CD14-positive monocyte (primary cell): ENCODE data around the gene EEF1AKMT3. TPM values are rescaled to one million over a fixed set of nuclear protein-coding genes. Genes with fewer than 3 reads are reported as not detected.
A peak's percentile ranks its signal among the peaks of the same experiment; 100 is the strongest.

Experiments used
- DNase-seq, 3 donors: peaks; one replicate each; pipeline ENCODE4 v3.0.0-alpha.2; 2011 to 2022
- H2AFZ ChIP-seq: 2 replicates; pipeline ENCODE4 v1.6.0; 2012; ENCODE audit warnings: mild to moderate bottlenecking, low read depth, low read length, inconsistent platforms; ENCODE audit not compliant: insufficient read depth, poor library complexity, severe bottlenecking
- H3K27ac ChIP-seq, 2 donors: 1 replicate in 1 of 2; 2 replicates in 1 of 2; pipeline ENCODE4 v1.5.1; 2012 to 2013; ENCODE audit warnings: low read length in 2 of 2, control low read depth in 1 of 2, inconsistent platforms in 1 of 2, low read depth in 1 of 2, mild to moderate bottlenecking in 1 of 2
- H3K27me3 ChIP-seq, 2 donors: one replicate each; pipeline versions ENCODE4 v1.6.0 to v1.6.1; 2011 to 2013; ENCODE audit warnings: low read length in 2 of 2; ENCODE audit not compliant: control insufficient read depth in 2 of 2, insufficient read depth in 2 of 2
- H3K36me3 ChIP-seq, 2 donors: replicated peaks in 1 of 2; 1 replicate in 1 of 2; 2 replicates in 1 of 2; pipeline versions ENCODE4 v1.5.1 to v1.6.1; 2012 to 2013; ENCODE audit warnings: low read length in 2 of 2, control low read depth in 1 of 2, inconsistent platforms in 1 of 2, mild to moderate bottlenecking in 1 of 2; ENCODE audit not compliant: insufficient read depth in 2 of 2, control insufficient read depth in 1 of 2
- H3K4me1 ChIP-seq, 2 donors: 1 replicate in 1 of 2; 2 replicates in 1 of 2; pipeline versions ENCODE4 v1.5.1 to v1.6.1; 2012 to 2013; ENCODE audit warnings: low read length in 2 of 2, control low read depth in 1 of 2, inconsistent platforms in 1 of 2, mild to moderate bottlenecking in 1 of 2, moderate library complexity in 1 of 2; ENCODE audit not compliant: insufficient read depth in 2 of 2, control insufficient read depth in 1 of 2
- H3K4me2 ChIP-seq: replicated peaks from 2 replicates; pipeline ENCODE3; 2012; ENCODE audit warnings: low read length, moderate library complexity, mild to moderate bottlenecking; ENCODE audit not compliant: poor library complexity, severe bottlenecking; ENCODE audit errors: extremely low read depth
- H3K4me3 ChIP-seq, 3 experiments: fragments of 200-600 bp in 1 of 3; sonication (generic) in 1 of 3; replicated peaks in 1 of 3; 1 replicate in 2 of 3; 2 replicates in 1 of 3; pipeline ENCODE4 v1.5.1; 2011 to 2013; ENCODE audit warnings: low read length in 3 of 3, mild to moderate bottlenecking in 3 of 3, control low read depth in 2 of 3, low read depth in 2 of 3, inconsistent platforms in 1 of 3, moderate library complexity in 1 of 3
- H3K79me2 ChIP-seq: 2 replicates; pipeline ENCODE4 v1.6.0; 2012; ENCODE audit warnings: mild to moderate bottlenecking, control low read depth, inconsistent platforms, low read length, moderate library complexity; ENCODE audit not compliant: insufficient read depth
- H3K9ac ChIP-seq: 2 replicates; pipeline ENCODE4 v1.6.0; 2017; ENCODE audit warnings: low read length, mild to moderate bottlenecking; ENCODE audit not compliant: insufficient read depth, poor library complexity, severe bottlenecking
- H3K9me3 ChIP-seq, 2 donors: replicated peaks in 1 of 2; 1 replicate in 1 of 2; 2 replicates in 1 of 2; pipeline versions ENCODE4 v1.5.1 to v1.6.1; 2012 to 2013; ENCODE audit warnings: low read length in 2 of 2, control low read depth in 1 of 2; ENCODE audit not compliant: control insufficient read depth in 1 of 2, insufficient read depth in 1 of 2
- H4K20me1 ChIP-seq: 2 replicates; pipeline ENCODE4 v1.6.0; 2012; ENCODE audit warnings: mild to moderate bottlenecking, low read length, control low read depth, moderate library complexity; ENCODE audit not compliant: insufficient read depth
- H3K27ac Mint-ChIP-seq, 7 donors: one replicate each; pipeline ENCODE4 v1.8.0; 2020; ENCODE audit warnings: mild to moderate bottlenecking in 7 of 7, mixed read lengths in 7 of 7, moderate library complexity in 6 of 7, inconsistent platforms in 2 of 7
- H3K27me3 Mint-ChIP-seq, 3 donors: one replicate each; pipeline ENCODE4 v1.8.0; 2021 to 2022; ENCODE audit warnings: low read depth in 3 of 3, mild to moderate bottlenecking in 3 of 3, mixed read lengths in 3 of 3, moderate library complexity in 3 of 3, inconsistent platforms in 1 of 3
- H3K36me3 Mint-ChIP-seq, 2 donors: one replicate each; pipeline ENCODE4 v1.8.0; 2020; ENCODE audit warnings: mixed read lengths in 2 of 2, inconsistent platforms in 1 of 2, mild to moderate bottlenecking in 1 of 2
- H3K4me1 Mint-ChIP-seq: one replicate; pipeline ENCODE4 v1.8.0; 2020; ENCODE audit warnings: mild to moderate bottlenecking, mixed read lengths
- H3K4me3 Mint-ChIP-seq, 2 donors: one replicate each; pipeline ENCODE4 v1.8.0; 2020; ENCODE audit warnings: mild to moderate bottlenecking in 2 of 2, mixed read lengths in 2 of 2, moderate library complexity in 1 of 2
- H3K9me3 Mint-ChIP-seq, 7 donors: one replicate each; pipeline ENCODE4 v1.8.0; 2020 to 2022; ENCODE audit warnings: mixed read lengths in 7 of 7, mild to moderate bottlenecking in 6 of 7, moderate library complexity in 6 of 7, inconsistent platforms in 2 of 7
- CTCF ChIP-seq: fragments of 200-600 bp; IDR thresholded peaks from one replicate; pipeline ENCODE4 v1.8.0; 2022; ENCODE audit warnings: antibody characterized with exemption, mild to moderate bottlenecking
- WGBS: methylation state at CpG from one replicate; pipeline ENCODE4 v1.1.5; 2013; ENCODE audit warnings: missing lambda C conversion rate; ENCODE audit not compliant: insufficient coverage; 5-methylcytosine and 5-hydroxymethylcytosine counted together
- intact Hi-C, 2 donors: fragments of 100-400 bp; cut with micrococcal nuclease; formaldehyde crosslinking; loops; one replicate each; pipeline versions ENCODE4 v1.15.0 to v1.15.1; 2023
- polyA plus RNA-seq, 3 donors: library from polyadenylated mRNA; depleted of rRNA in 1 of 3; unstranded in 2 of 3; stranded (reverse) in 1 of 3; fragments of 300-500 nt in 2 of 3; fragments of >200 nt in 1 of 3; fragmentation: Illumina TruSeq in 2 of 3; gene quantifications; 1 replicate in 2 of 3; 2 replicates in 1 of 3; pipeline ENCODE4 v1.2.3, GENCODE V29; 2012 to 2021

Gene EEF1AKMT3
- polyA plus RNA-seq, 3 donors: 3.4 to 4.2 (median 3.4) TPM

DNA sequence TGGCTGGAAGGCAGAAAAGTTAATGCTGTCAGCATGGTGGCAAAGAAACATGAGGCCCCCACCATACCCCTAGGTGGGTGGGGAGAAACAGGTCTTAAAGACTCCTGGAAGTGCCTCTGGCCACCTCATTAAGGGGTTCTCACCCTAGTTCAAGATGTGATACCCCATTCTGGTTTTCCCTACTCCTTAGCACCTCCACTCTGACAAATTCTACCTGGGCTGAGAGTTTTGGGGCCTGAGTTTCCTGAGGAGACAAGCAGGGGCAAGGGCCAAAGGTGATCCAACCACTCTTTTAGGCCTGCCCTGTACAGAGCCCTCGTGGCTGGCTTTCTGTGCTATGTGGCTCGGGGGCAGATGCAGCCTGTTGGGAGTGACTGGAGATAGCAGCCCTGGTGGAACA is 54.0 kb downstream of the EEF1AKMT3 start:
- Mint-ChIP-seq H3K36me3 (peaks cover 81 to 86% of the 10 kb centered on the region in 2 donors), H3K27ac (peak overlapping the region in 3 of 7 donors; percentile 10 to 18 (median 17)), H3K4me3 (no peak overlapping the region), H3K27me3 (peaks cover 0 to 3% (median 1%) of the 10 kb centered on the region in 3 donors), H3K4me1 (peaks cover 19% of the 10 kb centered on the region), H3K9me3 (no peaks in the 10 kb centered on the region)
- H3K27ac ChIP-seq: peak overlapping the region in 1 of 2 donors; percentile 45
- WGBS: 100% methylated on average over 2 of the region's 2 CpGs
- no peak for DNase-seq
- H3K4me2 ChIP-seq: no peak overlapping the region
- H3K9me3 ChIP-seq: no peaks in the 10 kb centered on the region
- peaks cover 100% of the 10 kb centered on the region for H4K20me1 ChIP-seq
- no peak overlapping the region for H3K9ac ChIP-seq
- H3K4me3 ChIP-seq: no peak overlapping the region
- intact Hi-C loops: no loop called here
- H2AFZ ChIP-seq: no peak overlapping the region
- H3K4me1 ChIP-seq: peaks cover 16 to 19% of the 10 kb centered on the region in 2 donors
- peaks cover 47% of the 10 kb centered on the region for H3K79me2 ChIP-seq
- H3K36me3 ChIP-seq: peaks cover 80 to 88% of the 10 kb centered on the region in 2 donors
- no peaks in the 10 kb centered on the region for H3K27me3 ChIP-seq
- no peak for TF ChIP-seq CTCF

DNA sequence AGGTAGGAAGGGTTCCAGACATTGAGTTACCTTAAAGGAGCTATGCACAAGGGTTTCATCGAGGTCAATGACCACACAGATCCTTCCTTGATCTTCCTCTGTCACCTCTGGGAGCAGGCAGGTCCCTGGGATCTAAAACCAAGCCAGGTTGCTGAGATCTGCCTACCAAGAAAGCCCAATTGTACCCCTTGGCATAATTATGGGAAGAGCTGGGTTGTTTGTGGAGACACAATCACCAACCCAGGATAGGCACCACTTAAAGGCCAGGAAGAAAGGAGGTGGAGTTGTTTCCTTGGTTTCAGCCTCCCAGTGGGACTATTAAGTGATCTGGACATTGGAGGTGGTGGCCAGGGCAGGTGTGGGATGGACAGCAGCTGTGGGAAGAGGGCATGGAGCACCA is 54.6 kb downstream of the EEF1AKMT3 start:
- H2AFZ ChIP-seq: no peak overlapping the region
- H3K4me1 Mint-ChIP-seq: peaks cover 25% of the 10 kb centered on the region
- no peaks in the 10 kb centered on the region for H3K9me3 Mint-ChIP-seq
- peaks cover 74 to 83% of the 10 kb centered on the region in 2 donors for H3K36me3 ChIP-seq
- peaks cover 0 to 3% (median 1%) of the 10 kb centered on the region in 3 donors for H3K27me3 Mint-ChIP-seq
- no peaks in the 10 kb centered on the region for H3K27me3 ChIP-seq
- H3K9ac ChIP-seq: no peak overlapping the region
- H3K4me3 Mint-ChIP-seq: no peak overlapping the region
- intact Hi-C loops: no loop called here
- no peak overlapping the region for H3K27ac Mint-ChIP-seq
- WGBS: 80% methylated on average over 1 of the region's 1 CpG
- peaks cover 100% of the 10 kb centered on the region for H4K20me1 ChIP-seq
- peaks cover 53% of the 10 kb centered on the region for H3K79me2 ChIP-seq
- H3K4me1 ChIP-seq: peaks cover 22 to 24% of the 10 kb centered on the region in 2 donors
- no peak for DNase-seq
- H3K4me3 ChIP-seq: no peak overlapping the region
- TF ChIP-seq CTCF: no peak
- H3K36me3 Mint-ChIP-seq: peaks cover 77 to 80% of the 10 kb centered on the region in 2 donors
- H3K4me2 ChIP-seq: no peak overlapping the region
- no peaks in the 10 kb centered on the region for H3K9me3 ChIP-seq
- H3K27ac ChIP-seq: peak overlapping the region in 1 of 2 donors; percentile 45
